ENCODE results near the gene ATRIP. TPM values are rescaled to one million over a fixed set of nuclear protein-coding genes. Genes with fewer than 3 reads are reported as not detected.

ATRIP gene
- total and polyA plus RNA-seq, 10 of the 15 experiments (the other 5 are each of a cell fraction or from before 2014, with no cell fraction given): 1.4 to 16.0 (median 10.1) TPM

DNA sequence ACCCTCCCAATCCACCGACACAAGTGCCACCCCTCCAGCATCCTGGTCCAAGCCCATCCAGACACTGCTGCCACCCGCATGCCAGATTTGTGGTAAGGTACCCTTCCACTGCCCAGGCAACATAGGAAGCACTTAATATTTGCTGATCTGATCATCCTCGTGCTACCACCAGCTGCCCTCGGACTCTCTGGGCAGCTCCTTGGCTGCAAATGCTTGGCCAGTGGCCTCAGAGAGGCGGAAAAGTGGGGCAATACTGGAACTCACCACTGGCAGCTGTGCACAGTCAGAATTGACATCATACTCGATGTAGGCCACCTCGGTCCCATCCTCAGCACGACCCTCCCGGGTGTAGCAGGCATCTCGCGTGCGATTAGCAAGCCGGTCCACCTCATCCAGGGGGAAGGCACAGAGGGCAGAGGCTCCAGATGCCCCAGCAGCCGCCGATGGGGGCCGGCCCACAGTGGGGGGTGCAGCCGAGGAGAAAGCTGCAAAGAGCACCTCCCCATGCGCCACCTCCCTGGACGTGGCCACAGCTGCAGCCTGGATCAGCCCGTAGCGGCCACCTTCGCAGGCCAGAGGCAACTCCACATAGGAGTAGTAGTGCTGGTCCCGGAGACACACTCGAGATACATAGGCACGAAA lies 23.2 kb upstream of the ATRIP start:
- ChIA-PET SMC1A (ENCODE audit: uncharacterized antibody, unreplicated experiment) (interaction anchor here (1.2 kb wide), 1 partner anchor 23 kb away, joined by 4 read pairs; no protein-coding TSS in a partner anchor), RAD21 (ENCODE audit: unreplicated experiment) (interaction anchor here (0.7 to 1.7 kb wide), 2 partner anchors 13 to 22 kb away, joined by 3 to 9 read pairs; no protein-coding TSS in a partner anchor), CTCF (interaction anchor here (0.6 to 2.9 kb wide), 6 partner anchors 13 to 551 kb away, joined by 3 to 29 read pairs (median 3); partner anchors contain the start of gene CCDC51), POLR2A (no interaction called here)
- H3K27me3 ChIP-seq (replicated peaks in 1 of 2; ENCODE audit: control insufficient read depth in 2 of 2, insufficient read depth in 2 of 2, low read length in 1 of 2): no peaks in the 10 kb centered on the region
- H3K4me3 ChIP-seq: no peak overlapping the region
- no peak for FAIRE-seq
- BruUV-seq (replicated peaks): no TSS peak
- intact Hi-C loops (cut with micrococcal nuclease; ENCODE audit: unreplicated experiment): no loop called here
- ATAC-seq: no peak
- H3K79me2 ChIP-seq (ENCODE audit: control insufficient read depth, insufficient read depth, low read length): no peaks in the 10 kb centered on the region
- H4K20me1 ChIP-seq (ENCODE audit: control insufficient read depth, insufficient read depth): no peaks in the 10 kb centered on the region
- no peak overlapping the region for H2AFZ ChIP-seq (ENCODE audit: control insufficient read depth, low read depth, low read length)
- no peak overlapping the region for H3K9ac ChIP-seq (ENCODE audit: control insufficient read depth, insufficient read depth, low read length)
- no peaks in the 10 kb centered on the region for H3K36me3 ChIP-seq (ENCODE audit: control insufficient read depth in 2 of 2, insufficient read depth in 2 of 2, low read length in 1 of 2)
- H3K9me3 ChIP-seq (replicated peaks; ENCODE audit: control insufficient read depth, insufficient read depth, low read length): no peaks in the 10 kb centered on the region
- DNase-seq (ENCODE audit: low read depth, low spot score): no peak
- in situ Hi-C loops (cut with MboI): no loop called here
- peaks cover 12% of the 10 kb centered on the region for H3K4me1 ChIP-seq (ENCODE audit: control insufficient read depth, insufficient read depth, low read length)
- no peak overlapping the region for H3K4me2 ChIP-seq (ENCODE audit: control insufficient read depth, insufficient read depth)
- 63% methylated on average over 25 of the region's 25 CpGs for WGBS (ENCODE audit: insufficient coverage, insufficient replicate concordance, low lambda C conversion rate, missing lambda C conversion rate)
- H3K27ac ChIP-seq (ENCODE audit: control insufficient read depth, insufficient read depth): no peak overlapping the region
- TF ChIP-seq, protein P1, sequence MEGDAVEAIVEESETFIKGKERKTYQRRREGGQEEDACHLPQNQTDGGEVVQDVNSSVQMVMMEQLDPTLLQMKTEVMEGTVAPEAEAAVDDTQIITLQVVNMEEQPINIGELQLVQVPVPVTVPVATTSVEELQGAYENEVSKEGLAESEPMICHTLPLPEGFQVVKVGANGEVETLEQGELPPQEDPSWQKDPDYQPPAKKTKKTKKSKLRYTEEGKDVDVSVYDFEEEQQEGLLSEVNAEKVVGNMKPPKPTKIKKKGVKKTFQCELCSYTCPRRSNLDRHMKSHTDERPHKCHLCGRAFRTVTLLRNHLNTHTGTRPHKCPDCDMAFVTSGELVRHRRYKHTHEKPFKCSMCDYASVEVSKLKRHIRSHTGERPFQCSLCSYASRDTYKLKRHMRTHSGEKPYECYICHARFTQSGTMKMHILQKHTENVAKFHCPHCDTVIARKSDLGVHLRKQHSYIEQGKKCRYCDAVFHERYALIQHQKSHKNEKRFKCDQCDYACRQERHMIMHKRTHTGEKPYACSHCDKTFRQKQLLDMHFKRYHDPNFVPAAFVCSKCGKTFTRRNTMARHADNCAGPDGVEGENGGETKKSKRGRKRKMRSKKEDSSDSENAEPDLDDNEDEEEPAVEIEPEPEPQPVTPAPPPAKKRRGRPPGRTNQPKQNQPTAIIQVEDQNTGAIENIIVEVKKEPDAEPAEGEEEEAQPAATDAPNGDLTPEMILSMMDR (IDR thresholded peaks at IDR 0.05 in 2 of 3, conservative IDR thresholded peaks at IDR 0.05 in 1 of 3; ENCODE audit: control insufficient read depth in 2 of 3, extremely low read depth in 1 of 3, insufficient read depth in 1 of 3, low read depth in 3 of 3, low read length in 3 of 3): no peak
- TF ChIP-seq, protein P2, sequence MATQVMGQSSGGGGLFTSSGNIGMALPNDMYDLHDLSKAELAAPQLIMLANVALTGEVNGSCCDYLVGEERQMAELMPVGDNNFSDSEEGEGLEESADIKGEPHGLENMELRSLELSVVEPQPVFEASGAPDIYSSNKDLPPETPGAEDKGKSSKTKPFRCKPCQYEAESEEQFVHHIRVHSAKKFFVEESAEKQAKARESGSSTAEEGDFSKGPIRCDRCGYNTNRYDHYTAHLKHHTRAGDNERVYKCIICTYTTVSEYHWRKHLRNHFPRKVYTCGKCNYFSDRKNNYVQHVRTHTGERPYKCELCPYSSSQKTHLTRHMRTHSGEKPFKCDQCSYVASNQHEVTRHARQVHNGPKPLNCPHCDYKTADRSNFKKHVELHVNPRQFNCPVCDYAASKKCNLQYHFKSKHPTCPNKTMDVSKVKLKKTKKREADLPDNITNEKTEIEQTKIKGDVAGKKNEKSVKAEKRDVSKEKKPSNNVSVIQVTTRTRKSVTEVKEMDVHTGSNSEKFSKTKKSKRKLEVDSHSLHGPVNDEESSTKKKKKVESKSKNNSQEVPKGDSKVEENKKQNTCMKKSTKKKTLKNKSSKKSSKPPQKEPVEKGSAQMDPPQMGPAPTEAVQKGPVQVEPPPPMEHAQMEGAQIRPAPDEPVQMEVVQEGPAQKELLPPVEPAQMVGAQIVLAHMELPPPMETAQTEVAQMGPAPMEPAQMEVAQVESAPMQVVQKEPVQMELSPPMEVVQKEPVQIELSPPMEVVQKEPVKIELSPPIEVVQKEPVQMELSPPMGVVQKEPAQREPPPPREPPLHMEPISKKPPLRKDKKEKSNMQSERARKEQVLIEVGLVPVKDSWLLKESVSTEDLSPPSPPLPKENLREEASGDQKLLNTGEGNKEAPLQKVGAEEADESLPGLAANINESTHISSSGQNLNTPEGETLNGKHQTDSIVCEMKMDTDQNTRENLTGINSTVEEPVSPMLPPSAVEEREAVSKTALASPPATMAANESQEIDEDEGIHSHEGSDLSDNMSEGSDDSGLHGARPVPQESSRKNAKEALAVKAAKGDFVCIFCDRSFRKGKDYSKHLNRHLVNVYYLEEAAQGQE (IDR thresholded peaks at IDR 0.05; ENCODE audit: low read depth, low read length): no peak
- TF ChIP-seq JUNB (IDR thresholded peaks at IDR 0.05): no peak
- TF ChIP-seq, protein P3, sequence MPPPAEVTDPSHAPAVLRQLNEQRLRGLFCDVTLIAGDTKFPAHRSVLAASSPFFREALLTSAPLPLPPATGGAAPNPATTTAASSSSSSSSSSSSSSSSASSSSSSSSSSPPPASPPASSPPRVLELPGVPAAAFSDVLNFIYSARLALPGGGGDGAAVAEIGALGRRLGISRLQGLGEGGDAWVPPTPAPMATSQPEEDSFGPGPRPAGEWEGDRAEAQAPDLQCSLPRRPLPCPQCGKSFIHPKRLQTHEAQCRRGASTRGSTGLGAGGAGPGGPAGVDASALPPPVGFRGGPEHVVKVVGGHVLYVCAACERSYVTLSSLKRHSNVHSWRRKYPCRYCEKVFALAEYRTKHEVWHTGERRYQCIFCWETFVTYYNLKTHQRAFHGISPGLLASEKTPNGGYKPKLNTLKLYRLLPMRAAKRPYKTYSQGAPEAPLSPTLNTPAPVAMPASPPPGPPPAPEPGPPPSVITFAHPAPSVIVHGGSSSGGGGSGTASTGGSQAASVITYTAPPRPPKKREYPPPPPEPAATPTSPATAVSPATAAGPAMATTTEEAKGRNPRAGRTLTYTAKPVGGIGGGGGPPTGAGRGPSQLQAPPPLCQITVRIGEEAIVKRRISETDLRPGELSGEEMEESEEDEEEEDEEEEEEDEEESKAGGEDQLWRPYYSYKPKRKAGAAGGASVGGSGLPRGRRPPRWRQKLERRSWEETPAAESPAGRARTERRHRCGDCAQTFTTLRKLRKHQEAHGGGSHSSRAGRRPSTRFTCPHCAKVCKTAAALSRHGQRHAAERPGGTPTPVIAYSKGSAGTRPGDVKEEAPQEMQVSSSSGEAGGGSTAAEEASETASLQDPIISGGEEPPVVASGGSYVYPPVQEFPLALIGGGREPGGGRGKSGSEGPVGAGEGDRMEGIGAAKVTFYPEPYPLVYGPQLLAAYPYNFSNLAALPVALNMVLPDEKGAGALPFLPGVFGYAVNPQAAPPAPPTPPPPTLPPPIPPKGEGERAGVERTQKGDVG (CRISPR knock-in tag; IDR thresholded peaks at IDR 0.05): no peak
- TF ChIP-seq, protein P4, sequence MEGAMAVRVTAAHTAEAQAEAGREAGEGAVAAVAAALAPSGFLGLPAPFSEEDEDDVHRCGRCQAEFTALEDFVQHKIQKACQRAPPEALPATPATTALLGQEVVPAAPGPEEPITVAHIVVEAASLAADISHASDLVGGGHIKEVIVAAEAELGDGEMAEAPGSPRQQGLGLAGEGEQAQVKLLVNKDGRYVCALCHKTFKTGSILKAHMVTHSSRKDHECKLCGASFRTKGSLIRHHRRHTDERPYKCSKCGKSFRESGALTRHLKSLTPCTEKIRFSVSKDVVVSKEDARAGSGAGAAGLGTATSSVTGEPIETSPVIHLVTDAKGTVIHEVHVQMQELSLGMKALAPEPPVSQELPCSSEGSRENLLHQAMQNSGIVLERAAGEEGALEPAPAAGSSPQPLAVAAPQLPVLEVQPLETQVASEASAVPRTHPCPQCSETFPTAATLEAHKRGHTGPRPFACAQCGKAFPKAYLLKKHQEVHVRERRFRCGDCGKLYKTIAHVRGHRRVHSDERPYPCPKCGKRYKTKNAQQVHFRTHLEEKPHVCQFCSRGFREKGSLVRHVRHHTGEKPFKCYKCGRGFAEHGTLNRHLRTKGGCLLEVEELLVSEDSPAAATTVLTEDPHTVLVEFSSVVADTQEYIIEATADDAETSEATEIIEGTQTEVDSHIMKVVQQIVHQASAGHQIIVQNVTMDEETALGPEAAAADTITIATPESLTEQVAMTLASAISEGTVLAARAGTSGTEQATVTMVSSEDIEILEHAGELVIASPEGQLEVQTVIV (IDR thresholded peaks at IDR 0.05; ENCODE audit: borderline replicate concordance, partially characterized antibody): no peak
- TF ChIP-seq FOXM1 (IDR thresholded peaks at IDR 0.05; ENCODE audit: low read depth, low read length): no peak
- TF ChIP-seq MEF2B (IDR thresholded peaks at IDR 0.05; ENCODE audit: partially characterized antibody, poor library complexity, severe bottlenecking): no peak
- TF ChIP-seq MTA3 (IDR thresholded peaks at IDR 0.05; ENCODE audit: borderline replicate concordance, low read length): no peak
- TF ChIP-seq, protein P5, sequence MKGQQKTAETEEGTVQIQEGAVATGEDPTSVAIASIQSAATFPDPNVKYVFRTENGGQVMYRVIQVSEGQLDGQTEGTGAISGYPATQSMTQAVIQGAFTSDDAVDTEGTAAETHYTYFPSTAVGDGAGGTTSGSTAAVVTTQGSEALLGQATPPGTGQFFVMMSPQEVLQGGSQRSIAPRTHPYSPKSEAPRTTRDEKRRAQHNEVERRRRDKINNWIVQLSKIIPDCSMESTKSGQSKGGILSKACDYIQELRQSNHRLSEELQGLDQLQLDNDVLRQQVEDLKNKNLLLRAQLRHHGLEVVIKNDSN (IDR thresholded peaks at IDR 0.05; ENCODE audit: borderline replicate concordance, extremely low read length, insufficient read depth, low read depth, low read length): no peak

Measured in GM12878 (cell line).